ENCODE measurements around the gene HOXD1.

The HOXD1 gene

DNA sequence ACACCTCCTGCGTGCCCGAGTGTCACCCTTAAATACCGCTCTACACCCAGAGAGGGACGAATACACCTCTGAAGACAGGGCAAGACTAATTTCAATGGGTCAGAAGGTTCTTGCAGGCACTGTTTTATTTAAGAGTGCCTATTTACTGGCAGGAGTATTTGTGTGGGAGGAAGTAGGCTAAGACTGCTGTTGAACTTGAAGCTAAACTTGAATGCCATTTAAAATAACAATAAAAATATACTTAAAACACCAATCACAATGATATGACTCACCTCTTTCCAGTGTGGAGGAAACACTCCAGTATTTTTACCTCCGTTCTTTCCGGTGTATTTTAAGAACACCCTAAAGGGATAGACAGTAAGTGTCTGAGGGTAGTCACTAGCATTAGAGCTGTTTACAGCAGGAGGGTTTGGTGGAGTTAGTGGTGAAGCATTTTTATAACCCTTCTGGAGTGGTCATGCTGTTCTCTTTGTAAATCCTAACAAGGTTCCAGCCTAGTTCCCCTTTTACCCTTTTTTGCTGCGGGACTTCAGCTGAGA is 9.6 kb upstream of the HOXD1 start:
- H3K36me3 ChIP-seq (ENCODE audit: control insufficient read depth, insufficient read depth, low read length, severe bottlenecking): no peaks in the 10 kb centered on the region
- no peaks in the 10 kb centered on the region for H3K9me3 ChIP-seq (ENCODE audit: control insufficient read depth, low read length)
- H3K4me3 ChIP-seq (ENCODE audit: low read length): peak overlapping the region; percentile 87
- peaks cover 14% of the 10 kb centered on the region for H3K4me1 ChIP-seq (ENCODE audit: control insufficient read depth, insufficient read depth, low read length)
- H3K27me3 ChIP-seq (replicated peaks; ENCODE audit: control insufficient read depth, insufficient read depth, low read length): no peaks in the 10 kb centered on the region
- H3K9ac ChIP-seq (ENCODE audit: low read length): no peak overlapping the region
- no peak for DNase-seq (ENCODE audit: low read depth)

DNA sequence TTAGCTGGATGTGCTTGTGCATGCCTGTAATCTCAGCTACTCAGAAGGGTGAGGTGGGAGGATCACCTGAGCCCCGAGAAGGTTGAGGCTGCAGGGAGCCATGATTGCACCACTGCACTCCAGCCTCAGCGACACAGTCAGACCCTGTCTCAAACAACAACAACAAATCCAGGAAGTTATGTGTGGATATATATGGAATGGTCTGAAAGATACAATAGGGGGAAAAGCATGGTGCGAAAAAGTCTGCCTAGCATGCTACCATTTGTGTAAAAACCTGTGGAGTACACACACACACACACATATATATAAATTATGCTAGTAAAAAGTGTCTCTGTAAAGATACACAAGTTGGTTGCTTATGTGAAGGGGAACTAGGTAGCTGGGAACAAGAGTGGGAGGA is 6.9 kb upstream of the HOXD1 start:
- Histone ChIP-seq H3K9me3 (ENCODE audit: control insufficient read depth, low read length) (no peaks in the 10 kb centered on the region), H3K27me3 (replicated peaks; ENCODE audit: control insufficient read depth, insufficient read depth, low read length) (no peaks in the 10 kb centered on the region), H3K4me3 (ENCODE audit: low read length) (no peak overlapping the region), H3K9ac (ENCODE audit: low read length) (no peak overlapping the region), H3K36me3 (ENCODE audit: control insufficient read depth, insufficient read depth, low read length, severe bottlenecking) (no peaks in the 10 kb centered on the region), H3K4me1 (ENCODE audit: control insufficient read depth, insufficient read depth, low read length) (peaks cover 7% of the 10 kb centered on the region)
- DNase-seq (ENCODE audit: low read depth): no peak

DNA sequence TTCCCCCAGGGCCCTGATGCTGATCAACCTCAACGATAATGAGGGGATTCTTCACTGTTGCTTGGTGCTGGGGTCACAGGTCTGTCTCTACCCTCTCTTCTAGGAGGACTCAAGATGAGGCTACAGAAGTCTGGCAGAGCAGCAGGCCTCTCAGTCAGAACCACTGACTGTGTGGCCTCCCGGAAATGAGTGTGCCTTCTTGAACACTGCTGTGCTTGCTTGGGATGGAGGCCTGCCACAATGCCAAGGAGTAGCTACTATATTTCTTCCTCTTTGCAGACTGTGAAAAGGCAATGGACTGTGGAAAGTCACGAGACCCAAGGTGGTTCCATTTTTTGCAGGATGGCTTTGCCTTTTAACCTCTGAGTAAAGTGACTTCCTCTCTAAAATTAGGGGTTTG is 5.8 kb upstream of the HOXD1 start:
- no peaks in the 10 kb centered on the region for H3K9me3 ChIP-seq (ENCODE audit: control insufficient read depth, low read length)
- H3K36me3 ChIP-seq (ENCODE audit: control insufficient read depth, insufficient read depth, low read length, severe bottlenecking): no peaks in the 10 kb centered on the region
- no peaks in the 10 kb centered on the region for H3K27me3 ChIP-seq (replicated peaks; ENCODE audit: control insufficient read depth, insufficient read depth, low read length)
- H3K4me1 ChIP-seq (ENCODE audit: control insufficient read depth, insufficient read depth, low read length): peaks cover 7% of the 10 kb centered on the region
- H3K4me3 ChIP-seq (ENCODE audit: low read length): no peak overlapping the region
- DNase-seq (ENCODE audit: low read depth): no peak
- no peak overlapping the region for H3K9ac ChIP-seq (ENCODE audit: low read length)

DNA sequence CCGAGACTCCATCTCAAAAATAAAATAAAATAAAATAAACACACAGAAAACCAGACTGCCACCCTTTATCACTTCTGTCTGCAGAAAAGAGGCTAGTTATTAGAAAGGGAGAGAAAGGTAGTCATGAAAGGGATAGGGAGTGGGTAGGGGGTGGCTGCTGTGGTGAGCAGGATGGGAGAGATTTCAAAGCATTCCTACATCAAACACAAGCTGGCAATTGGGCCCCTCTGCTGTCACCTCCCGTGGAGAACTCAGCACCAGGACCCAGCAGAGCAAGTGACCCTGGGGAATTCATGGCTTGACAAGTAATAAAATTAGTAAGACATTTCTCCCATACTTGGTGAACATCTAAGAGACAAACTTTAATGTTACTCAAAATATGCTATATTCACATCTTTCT is 3.7 kb upstream of the HOXD1 start:
- DNase-seq (ENCODE audit: low read depth): no peak
- H3K4me1 ChIP-seq (ENCODE audit: control insufficient read depth, insufficient read depth, low read length): peaks cover 5% of the 10 kb centered on the region
- H3K27me3 ChIP-seq (replicated peaks; ENCODE audit: control insufficient read depth, insufficient read depth, low read length): peaks cover 8% of the 10 kb centered on the region
- no peak overlapping the region for H3K4me3 ChIP-seq (ENCODE audit: low read length)
- H3K9ac ChIP-seq (ENCODE audit: low read length): no peak overlapping the region
- no peaks in the 10 kb centered on the region for H3K36me3 ChIP-seq (ENCODE audit: control insufficient read depth, insufficient read depth, low read length, severe bottlenecking)
- H3K9me3 ChIP-seq (ENCODE audit: control insufficient read depth, low read length): no peaks in the 10 kb centered on the region

DNA sequence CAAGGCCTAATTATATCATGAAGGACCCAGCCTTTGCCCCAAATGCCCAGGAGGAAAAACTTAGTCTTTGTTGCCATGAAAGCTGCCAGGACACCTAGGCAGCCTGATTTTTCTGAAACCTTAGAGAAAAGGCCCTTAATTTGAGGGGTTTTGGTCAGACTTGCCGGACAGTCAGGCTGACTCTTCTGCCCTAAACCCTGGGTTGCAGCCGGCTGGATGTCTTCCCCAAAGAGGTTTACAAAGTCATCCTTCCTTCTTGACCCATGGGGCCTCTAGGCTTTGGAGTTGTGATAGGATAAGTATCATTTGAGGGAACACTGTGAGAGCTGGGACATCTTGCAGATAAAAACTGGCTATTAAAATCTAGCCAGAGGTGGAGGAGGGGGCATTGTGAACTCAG is 2.4 kb upstream of the HOXD1 start:
- peaks cover 14% of the 10 kb centered on the region for H3K27me3 ChIP-seq (replicated peaks; ENCODE audit: control insufficient read depth, insufficient read depth, low read length)
- no peak for DNase-seq (ENCODE audit: low read depth)
- no peaks in the 10 kb centered on the region for H3K36me3 ChIP-seq (ENCODE audit: control insufficient read depth, insufficient read depth, low read length, severe bottlenecking)
- H3K4me3 ChIP-seq (ENCODE audit: low read length): no peak overlapping the region
- no peaks in the 10 kb centered on the region for H3K9me3 ChIP-seq (ENCODE audit: control insufficient read depth, low read length)
- no peak overlapping the region for H3K9ac ChIP-seq (ENCODE audit: low read length)
- peaks cover 5% of the 10 kb centered on the region for H3K4me1 ChIP-seq (ENCODE audit: control insufficient read depth, insufficient read depth, low read length)

DNA sequence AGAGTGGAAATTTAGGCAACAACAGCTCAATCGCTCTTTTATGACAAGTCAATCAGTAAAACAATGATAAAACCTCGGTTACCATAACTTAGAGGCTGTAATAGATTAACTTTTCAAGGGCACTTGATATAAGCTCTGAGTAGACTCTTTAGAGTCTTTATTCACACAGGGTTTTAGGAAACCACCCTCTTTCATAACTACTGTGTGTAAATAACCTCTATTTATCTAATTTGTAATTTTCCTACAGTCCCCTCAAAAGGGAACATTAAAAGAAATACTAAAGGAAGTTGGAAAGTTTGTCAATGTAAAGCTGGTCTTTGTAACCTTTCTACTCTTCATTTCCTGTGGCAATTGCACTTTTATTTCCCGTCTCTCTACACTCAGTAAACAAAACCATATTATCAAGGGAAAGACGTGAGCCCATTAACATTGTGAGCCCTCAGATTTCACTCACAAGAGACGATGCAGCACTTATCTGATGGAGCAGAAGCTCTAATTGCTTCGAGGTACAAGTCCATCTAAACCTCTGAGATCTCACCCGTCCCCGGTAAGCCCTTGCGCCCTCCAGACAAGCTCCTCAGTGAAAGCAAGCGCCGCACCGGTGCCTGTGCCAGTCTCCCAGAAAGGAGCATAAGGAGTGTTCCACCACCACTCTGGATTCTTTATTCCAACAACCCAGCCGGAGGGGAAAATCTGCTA is 1.1 kb upstream of the HOXD1 start:
- H3K4me3 ChIP-seq (ENCODE audit: low read length): peak overlapping the region; percentile 86
- peak overlapping the region; percentile 71 for H3K9ac ChIP-seq (ENCODE audit: low read length)
- peak; percentile 5 for DNase-seq (ENCODE audit: low read depth)
- peaks cover 5% of the 10 kb centered on the region for H3K4me1 ChIP-seq (ENCODE audit: control insufficient read depth, insufficient read depth, low read length)
- H3K27me3 ChIP-seq (replicated peaks; ENCODE audit: control insufficient read depth, insufficient read depth, low read length): peaks cover 18% of the 10 kb centered on the region
- H3K36me3 ChIP-seq (ENCODE audit: control insufficient read depth, insufficient read depth, low read length, severe bottlenecking): no peaks in the 10 kb centered on the region
- no peaks in the 10 kb centered on the region for H3K9me3 ChIP-seq (ENCODE audit: control insufficient read depth, low read length)

DNA sequence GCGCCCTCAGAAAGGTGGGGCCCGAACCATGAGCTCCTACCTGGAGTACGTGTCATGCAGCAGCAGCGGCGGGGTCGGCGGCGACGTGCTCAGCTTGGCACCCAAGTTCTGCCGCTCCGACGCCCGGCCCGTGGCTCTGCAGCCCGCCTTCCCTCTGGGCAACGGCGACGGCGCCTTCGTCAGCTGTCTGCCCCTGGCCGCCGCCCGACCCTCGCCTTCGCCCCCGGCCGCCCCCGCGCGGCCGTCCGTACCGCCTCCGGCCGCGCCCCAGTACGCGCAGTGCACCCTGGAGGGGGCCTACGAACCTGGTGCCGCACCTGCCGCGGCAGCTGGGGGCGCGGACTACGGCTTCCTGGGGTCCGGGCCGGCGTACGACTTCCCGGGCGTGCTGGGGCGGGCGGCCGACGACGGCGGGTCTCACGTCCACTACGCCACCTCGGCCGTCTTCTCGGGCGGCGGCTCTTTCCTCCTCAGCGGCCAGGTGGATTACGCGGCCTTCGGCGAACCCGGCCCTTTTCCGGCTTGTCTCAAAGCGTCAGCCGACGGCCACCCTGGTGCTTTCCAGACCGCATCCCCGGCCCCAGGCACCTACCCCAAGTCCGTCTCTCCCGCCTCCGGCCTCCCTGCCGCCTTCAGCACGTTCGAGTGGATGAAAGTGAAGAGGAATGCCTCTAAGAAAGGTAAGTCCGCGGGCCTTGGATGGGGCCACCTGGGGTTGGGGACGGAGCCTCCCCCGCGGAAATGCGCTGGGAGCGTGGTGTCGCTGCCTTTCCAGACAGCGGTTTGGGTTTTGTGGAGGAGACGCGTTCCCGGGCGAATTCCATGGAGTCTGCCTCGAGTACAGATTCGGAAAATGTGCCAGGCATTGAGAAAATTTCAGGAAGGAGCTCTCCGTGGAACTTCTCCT is 559 bp downstream of the HOXD1 start:
- peak overlapping the region; percentile 86 for H3K4me3 ChIP-seq (ENCODE audit: low read length)
- H3K36me3 ChIP-seq (ENCODE audit: control insufficient read depth, insufficient read depth, low read length, severe bottlenecking): no peaks in the 10 kb centered on the region
- H3K9ac ChIP-seq (ENCODE audit: low read length): peak overlapping the region; percentile 71
- DNase-seq (ENCODE audit: low read depth): no peak
- H3K27me3 ChIP-seq (replicated peaks; ENCODE audit: control insufficient read depth, insufficient read depth, low read length): peaks cover 20% of the 10 kb centered on the region
- no peaks in the 10 kb centered on the region for H3K9me3 ChIP-seq (ENCODE audit: control insufficient read depth, low read length)
- H3K4me1 ChIP-seq (ENCODE audit: control insufficient read depth, insufficient read depth, low read length): peaks cover 5% of the 10 kb centered on the region

DNA sequence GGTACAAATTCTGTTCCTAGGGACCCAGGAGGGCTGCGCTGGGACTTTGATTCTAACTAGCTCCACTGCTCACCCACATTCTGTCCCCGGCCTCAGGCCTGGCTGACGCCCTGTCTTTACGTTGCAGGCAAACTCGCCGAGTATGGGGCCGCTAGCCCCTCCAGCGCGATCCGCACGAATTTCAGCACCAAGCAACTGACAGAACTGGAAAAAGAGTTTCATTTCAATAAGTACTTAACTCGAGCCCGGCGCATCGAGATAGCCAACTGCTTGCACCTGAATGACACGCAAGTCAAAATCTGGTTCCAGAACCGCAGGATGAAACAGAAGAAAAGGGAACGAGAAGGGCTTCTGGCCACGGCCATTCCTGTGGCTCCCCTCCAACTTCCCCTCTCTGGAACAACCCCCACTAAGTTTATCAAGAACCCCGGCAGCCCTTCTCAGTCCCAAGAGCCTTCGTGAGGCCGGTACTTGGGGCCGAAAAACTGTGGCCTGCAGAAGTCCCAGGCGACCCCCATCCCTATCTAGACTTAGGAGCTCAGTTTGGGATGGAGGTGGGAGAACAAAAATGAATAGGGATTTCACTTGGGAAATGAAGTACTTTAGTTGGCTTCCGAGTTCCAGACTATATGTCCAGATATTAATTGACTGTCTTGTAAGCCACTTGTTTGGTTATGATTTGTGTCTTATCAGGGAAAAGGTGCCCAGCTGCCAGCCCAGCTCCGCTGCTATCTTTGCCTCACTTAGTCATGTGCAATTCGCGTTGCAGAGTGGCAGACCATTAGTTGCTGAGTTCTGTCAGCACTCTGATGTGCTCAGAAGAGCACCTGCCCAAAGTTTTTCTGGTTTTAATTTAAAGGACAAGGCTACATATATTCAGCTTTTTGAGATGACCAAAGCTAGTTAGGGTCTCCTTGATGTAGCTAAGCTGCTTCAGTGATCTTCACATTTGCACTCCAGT is 1.5 kb downstream of the HOXD1 start:
- peak; percentile 8 for DNase-seq (ENCODE audit: low read depth)
- Histone ChIP-seq H3K9me3 (ENCODE audit: control insufficient read depth, low read length) (no peaks in the 10 kb centered on the region), H3K4me3 (ENCODE audit: low read length) (no peak overlapping the region), H3K9ac (ENCODE audit: low read length) (no peak overlapping the region), H3K36me3 (ENCODE audit: control insufficient read depth, insufficient read depth, low read length, severe bottlenecking) (no peaks in the 10 kb centered on the region), H3K4me1 (ENCODE audit: control insufficient read depth, insufficient read depth, low read length) (peaks cover 5% of the 10 kb centered on the region), H3K27me3 (replicated peaks; ENCODE audit: control insufficient read depth, insufficient read depth, low read length) (peaks cover 26% of the 10 kb centered on the region)

DNA sequence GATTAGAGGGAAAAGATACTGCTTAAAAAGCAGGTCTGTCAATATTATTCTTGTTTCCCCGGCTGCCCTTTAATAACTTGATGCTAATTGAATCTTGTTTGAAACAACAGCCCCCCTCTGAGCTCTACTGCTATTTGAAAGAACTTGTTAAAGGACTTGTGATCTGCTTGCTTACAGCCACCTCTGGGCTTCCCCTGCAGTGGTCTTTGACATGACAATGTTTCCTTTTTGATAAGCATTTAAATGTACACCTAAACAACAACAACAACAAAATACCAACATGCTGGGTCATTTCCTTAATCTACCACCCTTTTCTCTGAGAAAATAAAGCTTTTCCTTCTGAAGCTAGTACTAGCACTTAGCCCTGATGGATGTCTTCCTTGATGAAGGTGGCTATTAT is 3.9 kb downstream of the HOXD1 start:
- Histone ChIP-seq H3K4me3 (ENCODE audit: low read length) (no peak overlapping the region), H3K36me3 (ENCODE audit: control insufficient read depth, insufficient read depth, low read length, severe bottlenecking) (no peaks in the 10 kb centered on the region), H3K4me1 (ENCODE audit: control insufficient read depth, insufficient read depth, low read length) (peaks cover 5% of the 10 kb centered on the region), H3K9ac (ENCODE audit: low read length) (no peak overlapping the region), H3K9me3 (ENCODE audit: control insufficient read depth, low read length) (no peaks in the 10 kb centered on the region), H3K27me3 (replicated peaks; ENCODE audit: control insufficient read depth, insufficient read depth, low read length) (peaks cover 36% of the 10 kb centered on the region)
- DNase-seq (ENCODE audit: low read depth): no peak

DNA sequence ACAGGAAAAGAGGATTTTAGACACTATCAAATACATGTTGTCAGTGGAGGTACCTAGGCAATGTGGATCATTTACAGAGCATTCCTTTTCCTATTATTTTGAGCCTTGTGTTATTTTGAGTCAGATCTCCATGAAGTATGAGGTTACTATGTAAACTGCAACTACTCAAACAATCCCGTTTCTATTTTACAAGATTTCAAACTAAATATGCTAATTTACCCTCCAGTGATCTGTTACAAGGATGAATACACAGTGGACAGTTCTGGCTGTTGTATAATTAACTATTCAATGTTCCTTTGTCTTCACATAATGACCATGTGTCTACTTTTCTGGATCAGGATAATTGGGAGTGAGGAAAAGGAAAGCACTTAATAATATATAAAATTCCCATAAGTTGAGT is 4.6 kb downstream of the HOXD1 start:
- no peak for DNase-seq (ENCODE audit: low read depth)
- H3K4me1 ChIP-seq (ENCODE audit: control insufficient read depth, insufficient read depth, low read length): peaks cover 1% of the 10 kb centered on the region
- no peak overlapping the region for H3K9ac ChIP-seq (ENCODE audit: low read length)
- H3K4me3 ChIP-seq (ENCODE audit: low read length): no peak overlapping the region
- peaks cover 36% of the 10 kb centered on the region for H3K27me3 ChIP-seq (replicated peaks; ENCODE audit: control insufficient read depth, insufficient read depth, low read length)
- no peaks in the 10 kb centered on the region for H3K9me3 ChIP-seq (ENCODE audit: control insufficient read depth, low read length)
- no peaks in the 10 kb centered on the region for H3K36me3 ChIP-seq (ENCODE audit: control insufficient read depth, insufficient read depth, low read length, severe bottlenecking)
